ENCODE data around the gene PIGO.

PIGO gene

GRCh38 chr9:35106343-35106730 lies 9.9 kb upstream of the PIGO start:
- DNase-seq (ENCODE audit: low read depth in 2 of 2) = no peak

- DNase-seq (ENCODE audit: low read depth in 2 of 2) = no peak
Measured at GRCh38 chr9:35105571-35106342, 9.4 kb upstream of the PIGO start.

DNA sequence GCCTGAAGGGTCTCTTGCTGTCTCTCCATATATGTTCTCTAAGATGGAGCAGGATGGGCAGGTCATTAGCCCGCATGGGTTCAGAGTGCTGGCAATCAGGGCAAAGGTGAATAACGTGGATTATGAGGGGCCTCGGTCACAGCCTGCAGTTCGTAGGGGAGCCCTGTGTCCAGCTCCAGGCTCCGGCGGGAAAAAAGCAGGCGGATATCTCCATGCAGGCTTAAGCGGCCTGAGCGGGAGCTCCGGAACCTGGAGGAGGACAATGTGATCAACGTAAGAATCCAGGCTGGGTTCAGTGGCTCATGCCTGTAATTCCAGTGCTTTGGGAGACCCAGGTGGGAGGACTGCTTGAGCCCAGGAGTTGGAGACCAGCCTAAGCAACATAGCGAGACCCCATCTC lies 8.7 kb upstream of the PIGO start:
- DNase-seq (ENCODE audit: low read depth in 2 of 2) = no peak

DNA sequence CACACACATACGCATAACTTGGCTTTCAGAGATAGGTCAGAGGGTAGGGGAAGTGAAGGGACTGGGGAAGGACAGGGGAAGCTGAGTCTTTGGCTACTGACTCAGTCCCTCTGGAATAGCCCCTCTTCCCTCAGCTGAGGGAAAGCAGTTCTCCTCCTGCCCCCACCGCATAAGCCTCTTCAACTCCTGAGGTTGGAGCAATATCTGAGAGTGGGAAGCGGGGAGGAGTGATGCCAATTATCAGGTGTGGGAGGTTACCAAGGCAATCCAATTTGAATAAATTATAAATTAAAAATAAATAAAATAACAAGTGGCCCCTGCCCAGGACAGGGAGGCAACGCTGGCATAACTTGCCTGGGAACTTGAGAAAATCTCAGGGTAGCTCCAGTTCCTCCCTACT lies 8.2 kb upstream of the PIGO start:
- DNase-seq (ENCODE audit: low read depth in 2 of 2) = no peak

- DNase-seq (ENCODE audit: low read depth in 2 of 2) = no peak
Measured at GRCh38 chr9:35103660-35104191, 7.3 kb upstream of the PIGO start.

- peak; percentile 80 to 85 for DNase-seq (ENCODE audit: low read depth in 2 of 2)
Measured at GRCh38 chr9:35102769-35103659, 6.6 kb upstream of the PIGO start, which contains the start of gene STOML2. Gene STOML2, minus strand, starts transcription at chr9:35103131. Its CDS starts 37 bp downstream, at chr9:35103094.

- no peak for DNase-seq (ENCODE audit: low read depth in 2 of 2)
Measured at GRCh38 chr9:35102465-35102768, 6.0 kb upstream of the PIGO start.

- no peak for DNase-seq (ENCODE audit: low read depth in 2 of 2)
Measured at GRCh38 chr9:35097573-35097972, 1.2 kb upstream of the PIGO start.

GRCh38 chr9:35091536-35091935 lies 4.9 kb downstream of the PIGO start:
- no peak for DNase-seq (ENCODE audit: low read depth in 2 of 2)

DNA sequence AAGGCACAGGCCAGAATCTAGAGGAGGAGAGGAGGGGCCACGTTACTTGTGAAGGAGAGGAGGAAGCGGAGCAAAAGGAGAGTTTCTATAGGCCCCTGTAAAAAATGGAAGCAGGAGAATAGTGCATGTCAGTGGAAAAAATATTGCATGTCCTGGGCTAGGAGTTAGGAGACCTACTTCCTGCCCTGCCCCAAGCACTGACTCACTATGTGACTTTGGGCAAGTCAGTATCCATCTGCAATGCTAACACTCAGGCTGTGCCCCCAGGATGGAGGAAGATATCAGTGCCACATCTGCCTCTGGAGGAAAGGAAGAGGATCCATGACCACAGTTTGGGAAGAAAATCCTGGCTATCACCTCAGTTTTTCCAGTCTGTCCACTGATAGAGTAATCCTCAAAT lies 7.0 kb downstream of the PIGO start:
- no peak for DNase-seq (ENCODE audit: low read depth in 2 of 2)

DNA sequence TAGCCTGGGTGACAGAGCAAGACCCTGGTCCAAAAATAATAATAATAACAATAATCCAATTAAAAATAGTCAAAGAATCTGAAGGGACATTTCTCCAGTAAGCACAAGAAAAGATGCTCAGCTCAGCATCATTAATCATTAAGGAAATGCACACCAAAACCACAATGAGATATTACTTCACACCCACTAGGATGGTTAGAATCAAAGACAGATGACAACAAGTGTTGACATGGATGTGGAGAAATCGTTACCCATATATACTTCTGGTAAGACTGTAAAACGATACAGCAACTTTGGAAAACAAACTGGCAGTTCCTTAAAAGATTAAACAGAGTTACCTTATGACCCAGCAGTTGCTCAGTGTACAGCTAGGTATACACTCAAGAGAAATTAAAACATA lies 11.3 kb downstream of the PIGO start:
- DNase-seq (ENCODE audit: low read depth in 2 of 2) = no peak

- peak; percentile 63 to 78 for DNase-seq (ENCODE audit: low read depth in 2 of 2)
Measured at GRCh38 chr9:35079426-35080341, 16.7 kb downstream of the PIGO start, which contains the start of gene FANCG. Gene FANCG, minus strand, starts transcription at chr9:35079942. Its CDS starts 418 bp downstream, at chr9:35079524.

DNA sequence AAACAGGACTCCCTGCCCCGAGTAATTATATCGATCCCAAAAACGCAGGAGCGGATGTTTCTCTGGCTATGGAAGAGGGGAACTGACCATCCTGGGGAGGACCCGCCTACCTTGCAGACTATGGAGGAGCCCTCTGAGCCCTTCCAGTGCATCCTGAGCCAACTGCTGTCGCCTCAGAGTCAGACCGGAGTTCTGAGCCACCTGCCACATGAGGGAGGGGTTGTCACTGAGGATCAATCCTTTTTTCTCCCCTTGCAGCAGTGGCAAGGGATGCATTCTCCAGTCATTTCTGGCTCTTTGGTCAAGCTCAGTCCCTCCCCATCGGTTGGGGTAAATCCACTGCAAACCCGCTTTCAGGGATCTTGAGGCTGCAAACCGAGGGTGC lies 17.4 kb downstream of the PIGO start:
- no peak for DNase-seq (ENCODE audit: low read depth in 2 of 2)

DNA sequence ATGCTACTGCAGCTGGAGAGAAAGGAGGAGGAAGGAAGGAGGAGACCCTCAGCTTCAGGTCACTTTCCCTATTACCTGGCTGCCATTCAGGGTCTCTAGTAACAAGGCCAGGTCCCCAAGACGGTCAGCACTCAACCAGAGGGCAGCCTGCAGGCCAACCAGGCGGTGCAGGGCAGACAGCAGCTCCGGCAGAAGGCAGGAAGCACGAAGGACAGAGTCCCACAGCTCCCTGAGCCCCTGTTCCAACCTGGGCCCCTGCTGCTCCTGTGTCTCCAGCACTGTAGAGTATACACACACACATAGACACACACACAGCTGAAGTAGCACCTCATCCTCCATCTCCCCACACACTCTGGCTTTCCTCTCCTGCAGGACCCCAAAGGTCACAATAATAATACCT lies 18.3 kb downstream of the PIGO start:
- DNase-seq (ENCODE audit: low read depth in 2 of 2) = no peak

GRCh38 chr9:35076848-35077247 lies 19.5 kb downstream of the PIGO start:
- no peak for DNase-seq (ENCODE audit: low read depth in 2 of 2)

- DNase-seq (ENCODE audit: low read depth in 2 of 2) = no peak
Measured at GRCh38 chr9:35075358-35075757, 21.0 kb downstream of the PIGO start.

GRCh38 chr9:35074791-35075190 lies 21.6 kb downstream of the PIGO start:
- DNase-seq (ENCODE audit: low read depth in 2 of 2) = no peak

GRCh38 chr9:35074141-35074540 lies 22.2 kb downstream of the PIGO start:
- DNase-seq (ENCODE audit: low read depth in 2 of 2) = no peak

DNA sequence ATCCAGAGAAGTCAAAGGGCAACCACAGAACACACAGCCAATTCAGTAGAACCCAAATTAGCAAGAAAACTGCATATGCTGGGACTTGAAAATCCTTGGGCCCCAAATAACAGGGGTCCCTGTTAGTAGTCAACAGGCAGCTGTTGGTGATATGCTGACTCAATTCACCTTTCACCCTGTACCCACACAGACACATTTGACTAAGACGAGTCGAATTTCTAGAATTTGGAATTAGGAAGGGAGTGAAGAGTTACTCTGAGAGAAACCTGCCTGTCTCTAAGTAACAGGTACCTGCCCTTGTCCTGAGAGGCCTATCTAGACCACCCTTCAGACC lies 23.1 kb downstream of the PIGO start:
- no peak for DNase-seq (ENCODE audit: low read depth in 2 of 2)

- DNase-seq (ENCODE audit: low read depth in 2 of 2) = peak; percentile 91 to 93
Measured at GRCh38 chr9:35072461-35073278, 23.7 kb downstream of the PIGO start, which contains the start of gene VCP. Gene VCP, minus strand, starts transcription at chr9:35072625. Its CDS starts 272 bp downstream, at chr9:35072353.
